CD4-positive, alpha-beta T cell treated with Interleukin-12 subunit alpha and Interleukin-12 subunit beta, for 1 hour (primary cell): Measurements from ENCODE around the gene TBC1D24.
"Not testable (repeated sequence)": the region's sequence is repeated elsewhere in the genome, so short reads cannot be mapped to it uniquely, and the experiment has no call there.

Experiments used
- DNase-seq: peaks from one replicate; pipeline ENCODE4 v3.0.0-alpha.2; 2020

Gene TBC1D24

GRCh38 chr16:2469399-2470233, 5.3 kb upstream of the TBC1D24 start:
- DNase-seq: no peak

DNA sequence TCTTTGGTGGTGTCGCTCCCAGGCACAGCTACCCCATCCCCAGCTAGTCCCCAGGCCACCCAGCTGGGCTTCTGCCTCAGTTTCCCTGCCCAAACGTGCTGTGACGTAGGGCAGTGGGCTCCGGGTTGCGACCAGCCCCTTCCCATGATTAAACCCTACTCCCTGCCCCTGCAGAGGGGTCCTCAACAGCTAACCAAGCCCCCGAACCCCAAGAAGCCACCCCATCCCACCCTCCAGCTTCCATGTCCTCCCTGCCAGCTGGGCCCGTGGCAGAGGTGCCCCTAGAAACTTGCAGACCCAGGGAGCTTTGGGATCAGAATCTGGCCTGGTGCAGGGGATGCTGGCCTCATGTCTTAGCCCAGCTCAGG, 4.7 kb upstream of the TBC1D24 start:
- DNase-seq: no peak

GRCh38 chr16:2470603-2471015, 4.3 kb upstream of the TBC1D24 start:
- no peak for DNase-seq

GRCh38 chr16:2471016-2471652, 3.8 kb upstream of the TBC1D24 start, which contains the start of gene NTN3:
TSS of gene NTN3 (plus strand) at chr16:2471297. CDS start at chr16:2471702, 405 bp downstream.
- no peak for DNase-seq

- no peak for DNase-seq
These were observed 3.1 kb upstream of the TBC1D24 start for GRCh38 chr16:2471653-2472487.

DNA sequence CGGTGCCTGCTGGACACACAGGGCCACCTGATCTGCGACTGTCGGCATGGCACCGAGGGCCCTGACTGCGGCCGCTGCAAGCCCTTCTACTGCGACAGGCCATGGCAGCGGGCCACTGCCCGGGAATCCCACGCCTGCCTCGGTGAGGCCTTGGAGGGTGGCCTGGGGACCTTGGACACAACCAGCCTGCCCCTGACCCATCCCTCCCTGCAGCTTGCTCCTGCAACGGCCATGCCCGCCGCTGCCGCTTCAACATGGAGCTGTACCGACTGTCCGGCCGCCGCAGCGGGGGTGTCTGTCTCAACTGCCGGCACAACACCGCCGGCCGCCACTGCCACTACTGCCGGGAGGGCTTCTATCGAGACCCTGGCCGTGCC, 2.5 kb upstream of the TBC1D24 start:
- no peak for DNase-seq

- DNase-seq: no peak
These were observed 2.0 kb upstream of the TBC1D24 start for GRCh38 chr16:2472885-2473445.

- DNase-seq: peak; percentile 37
These were observed 1.4 kb upstream of the TBC1D24 start for GRCh38 chr16:2473446-2473926.

- peak; percentile 69 for DNase-seq
These were observed 689 bp upstream of the TBC1D24 start for GRCh38 chr16:2473999-2474876.

DNA sequence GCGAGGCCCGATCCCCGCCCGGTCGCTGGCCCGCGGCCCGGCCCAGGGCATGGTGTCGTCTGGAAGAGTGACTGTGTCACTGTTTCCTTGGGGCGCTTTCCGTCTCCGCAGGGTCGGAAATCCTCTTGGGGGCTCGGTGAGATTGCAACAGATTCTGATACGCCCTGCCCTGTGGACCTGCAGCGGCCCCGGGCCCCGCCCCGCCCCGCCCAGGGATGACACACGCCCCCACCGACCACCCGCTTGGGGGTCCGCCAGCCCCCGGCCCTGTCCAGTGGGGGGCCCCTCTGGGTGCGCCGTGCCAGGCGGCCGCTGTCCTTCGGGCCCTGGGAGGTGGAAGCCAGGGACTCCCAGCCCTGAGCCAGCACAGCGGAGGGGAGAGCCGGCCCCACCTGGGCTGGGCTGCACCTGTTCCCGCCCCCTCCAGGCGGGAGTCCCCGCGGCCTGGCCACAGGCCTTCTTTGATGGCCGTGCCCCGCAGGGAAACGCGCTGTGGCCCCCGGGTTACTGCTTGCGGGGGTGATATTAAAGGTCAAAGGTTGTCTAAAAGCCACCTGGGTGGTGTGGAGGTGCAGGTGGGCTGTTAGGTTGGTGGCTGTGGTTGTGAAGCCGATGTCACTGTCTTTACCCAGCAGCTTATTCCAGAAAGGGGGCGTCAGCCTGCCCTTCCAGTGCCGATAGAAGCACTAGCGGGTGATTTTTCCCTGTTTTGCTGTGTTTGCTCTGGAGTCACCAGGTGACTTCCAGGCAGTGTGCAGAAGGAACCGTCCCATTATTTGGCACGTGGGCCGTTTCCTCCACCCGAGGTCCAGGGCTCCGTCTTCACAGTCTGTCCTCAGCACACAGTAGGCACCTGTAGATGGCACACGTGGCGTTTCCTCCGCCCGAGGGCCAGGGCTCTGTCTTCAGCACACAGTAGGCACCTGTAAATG, 752 bp downstream of the TBC1D24 start:
- peak; percentile 31 for DNase-seq

DNA sequence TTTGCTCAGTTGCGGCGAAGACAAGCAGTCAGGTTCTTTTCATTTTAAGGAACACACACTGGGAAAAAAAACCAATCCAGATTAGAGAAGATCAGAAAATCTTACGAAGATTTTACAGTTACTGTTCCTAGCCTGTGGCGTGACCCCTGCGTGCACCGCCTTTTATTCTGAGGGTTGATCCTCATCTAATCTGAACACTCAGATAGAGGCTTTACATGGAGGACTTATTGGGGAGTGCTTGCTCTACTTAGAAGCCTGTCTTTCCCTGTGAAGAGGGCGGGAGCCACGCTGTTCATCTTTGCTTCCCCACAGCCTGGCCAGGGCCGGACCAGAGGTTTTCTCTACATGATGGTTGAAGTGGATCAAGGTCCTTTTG, 1.4 kb downstream of the TBC1D24 start:
- DNase-seq: no peak

DNA sequence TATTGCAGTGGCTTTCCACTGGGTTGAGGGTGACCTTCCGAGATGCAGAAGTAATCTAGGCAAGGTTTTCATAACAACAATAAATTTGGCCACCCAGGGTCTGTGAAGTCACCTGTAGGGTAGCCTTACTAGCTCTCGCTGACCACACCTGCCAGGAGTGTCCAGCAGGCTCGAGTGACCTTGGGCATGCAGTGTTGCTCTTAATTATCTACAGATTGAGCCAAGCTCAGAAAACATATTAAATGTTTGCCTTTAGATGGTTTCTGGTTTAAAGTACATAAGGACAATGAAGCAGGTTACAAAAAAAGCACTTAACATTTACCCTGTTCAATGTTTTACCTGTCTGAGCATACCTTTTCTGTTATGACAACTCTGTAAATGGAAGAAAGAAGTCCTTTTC, 1.8 kb downstream of the TBC1D24 start:
- DNase-seq: no peak

- no peak for DNase-seq
These were observed 2.4 kb downstream of the TBC1D24 start for GRCh38 chr16:2477327-2477726.

- no peak for DNase-seq
These were observed 3.4 kb downstream of the TBC1D24 start for GRCh38 chr16:2478279-2478678.

- not testable (repeated sequence) for DNase-seq
These were observed 5.1 kb downstream of the TBC1D24 start for GRCh38 chr16:2479996-2480395.

- DNase-seq: no peak
These were observed 6.0 kb downstream of the TBC1D24 start for GRCh38 chr16:2480948-2481347.

DNA sequence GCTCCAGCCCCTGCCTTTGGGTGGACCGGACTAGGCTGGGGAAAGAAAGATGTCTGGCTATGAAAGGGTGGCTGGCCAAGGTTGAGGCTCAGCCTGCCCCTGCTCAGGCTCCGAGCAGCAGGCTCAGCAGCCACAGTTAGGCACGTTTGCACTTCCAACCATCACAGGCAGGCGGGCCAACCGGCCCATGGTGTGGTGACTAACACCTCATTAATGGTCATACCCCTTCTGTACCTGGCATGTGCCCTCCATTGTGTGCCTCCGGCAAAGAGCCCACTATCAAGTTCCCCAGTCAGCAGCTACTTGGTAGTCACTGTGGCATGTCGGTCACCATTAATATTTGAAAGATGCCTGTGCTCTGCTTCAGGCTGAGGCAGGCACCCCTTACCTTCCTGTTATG, 6.7 kb downstream of the TBC1D24 start:
- no peak for DNase-seq

- DNase-seq: no peak
These were observed 7.3 kb downstream of the TBC1D24 start for GRCh38 chr16:2482249-2482648.

DNA sequence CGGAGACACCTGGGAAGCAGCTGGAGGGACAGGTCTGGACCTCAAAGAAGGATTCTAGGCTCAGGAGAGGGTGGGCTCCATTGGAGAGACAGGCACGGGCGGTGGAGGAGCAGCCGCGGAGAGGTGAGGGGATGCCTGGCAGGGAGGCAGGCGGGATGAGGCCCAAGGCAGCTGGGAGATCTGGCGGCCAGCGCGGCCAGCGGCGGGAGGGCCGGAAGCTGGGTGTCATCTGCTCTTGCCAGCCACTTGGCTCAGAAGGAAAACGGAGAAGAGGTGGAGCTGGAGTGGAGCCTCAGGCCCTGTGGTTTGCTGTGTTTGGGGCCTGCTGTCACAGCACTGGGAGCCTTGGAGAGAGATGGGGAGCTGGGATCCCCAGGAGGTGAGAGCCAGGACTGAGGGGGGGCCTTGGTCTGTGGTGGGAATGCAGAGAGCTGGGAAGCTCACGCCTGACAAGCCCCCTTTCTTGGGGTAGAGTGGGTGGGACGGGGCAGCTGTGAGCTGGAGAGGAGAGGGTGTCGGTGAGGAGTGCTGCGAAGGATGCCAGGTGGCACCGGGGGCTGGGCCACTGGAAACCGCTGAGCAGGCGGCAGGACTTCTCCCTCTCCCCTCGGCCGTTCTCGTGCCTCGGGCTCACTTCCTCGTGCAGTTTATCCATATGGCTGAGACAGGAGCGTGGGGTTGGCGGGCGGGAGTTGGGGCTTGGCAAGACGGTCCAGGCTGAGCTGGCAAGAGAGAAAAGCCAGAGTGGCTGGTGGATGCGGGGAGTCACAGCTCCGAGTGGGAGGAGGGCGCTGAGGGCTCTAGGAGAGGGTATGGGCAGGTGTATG, 8.0 kb downstream of the TBC1D24 start:
- no peak for DNase-seq
